ENCODE results near the gene KRT7.
"Not testable (repeated sequence)": the region's sequence is repeated elsewhere in the genome, so short reads cannot be mapped to it uniquely, and the experiment has no call there.

DNA sequence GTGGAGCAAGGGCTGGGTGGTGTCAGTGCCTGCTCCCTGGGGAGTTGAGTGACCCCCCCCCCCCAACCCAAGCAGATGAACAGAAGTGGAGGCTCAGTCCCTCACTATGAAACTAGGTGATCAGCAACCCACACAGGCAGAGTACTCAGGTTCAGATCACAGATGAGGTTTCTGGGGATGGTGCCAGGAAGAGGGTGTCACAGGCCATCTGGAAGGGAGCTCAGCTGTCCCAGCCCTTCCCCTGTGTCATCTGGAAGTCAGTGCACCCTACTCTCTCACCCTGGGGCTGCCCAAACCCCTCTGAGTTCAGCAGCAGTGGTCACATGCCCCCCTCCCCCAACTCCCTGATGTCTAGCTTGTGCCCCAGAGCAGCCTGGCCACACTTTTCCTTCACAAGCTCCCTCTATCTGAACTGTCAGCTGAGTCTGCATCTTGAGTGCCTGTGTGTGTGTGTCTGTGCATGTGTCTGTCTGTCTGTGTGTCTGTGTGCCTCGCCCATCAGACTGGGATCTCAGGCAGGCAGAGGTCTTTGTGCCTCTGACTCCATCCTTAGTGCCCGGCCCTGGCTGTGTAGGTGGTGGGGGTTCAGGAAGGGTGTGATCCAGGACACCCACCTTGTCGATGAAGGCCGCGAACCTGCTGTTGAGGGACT is 57.6 kb downstream of the KRT7 start:
- TF ChIP-seq, protein P1, sequence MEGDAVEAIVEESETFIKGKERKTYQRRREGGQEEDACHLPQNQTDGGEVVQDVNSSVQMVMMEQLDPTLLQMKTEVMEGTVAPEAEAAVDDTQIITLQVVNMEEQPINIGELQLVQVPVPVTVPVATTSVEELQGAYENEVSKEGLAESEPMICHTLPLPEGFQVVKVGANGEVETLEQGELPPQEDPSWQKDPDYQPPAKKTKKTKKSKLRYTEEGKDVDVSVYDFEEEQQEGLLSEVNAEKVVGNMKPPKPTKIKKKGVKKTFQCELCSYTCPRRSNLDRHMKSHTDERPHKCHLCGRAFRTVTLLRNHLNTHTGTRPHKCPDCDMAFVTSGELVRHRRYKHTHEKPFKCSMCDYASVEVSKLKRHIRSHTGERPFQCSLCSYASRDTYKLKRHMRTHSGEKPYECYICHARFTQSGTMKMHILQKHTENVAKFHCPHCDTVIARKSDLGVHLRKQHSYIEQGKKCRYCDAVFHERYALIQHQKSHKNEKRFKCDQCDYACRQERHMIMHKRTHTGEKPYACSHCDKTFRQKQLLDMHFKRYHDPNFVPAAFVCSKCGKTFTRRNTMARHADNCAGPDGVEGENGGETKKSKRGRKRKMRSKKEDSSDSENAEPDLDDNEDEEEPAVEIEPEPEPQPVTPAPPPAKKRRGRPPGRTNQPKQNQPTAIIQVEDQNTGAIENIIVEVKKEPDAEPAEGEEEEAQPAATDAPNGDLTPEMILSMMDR (IDR thresholded peaks at IDR 0.05) = not testable (repeated sequence)
- TF ChIP-seq POLR2A (IDR thresholded peaks at IDR 0.05) = not testable (repeated sequence)
